IMR-90 (cell line): Measurements from ENCODE around the gene CKB. TPM values are rescaled to one million over a fixed set of nuclear protein-coding genes. Genes with fewer than 3 reads are reported as not detected.

Experiments used
- ATAC-seq: fragments of 200-7000 bp; cut with Tn5 transposase; 2 replicates; pipeline ENCODE4 v1.9.1; 2020; ENCODE audit warnings: low read depth, mild to moderate bottlenecking, moderate library complexity
- BruUV-seq: library from RNA; stranded (reverse); fragments of 400-500 nt; replicated peaks from 2 replicates; lab custom pipeline; 2021; lab: Mats Ljungman, UMichigan
- CTCF ChIA-PET: fragments of 300-600 bp; formaldehyde crosslinking; extraction: SDS; loops from one replicate; lab custom pipeline; 2021; ENCODE audit warnings: antibody characterized with exemption; lab: Yijun Ruan, JAX
- POLR2A ChIA-PET: fragments of 300-600 bp; sonication (Branson Sonifier 250); formaldehyde crosslinking; loops from one replicate; lab custom pipeline; 2022; ENCODE audit warnings: antibody characterized with exemption; ENCODE audit not compliant: unreplicated experiment; lab: Charles Lee
- DNase-seq: peaks from one replicate; pipeline ENCODE4 v3.0.0; 2013
- H2AFZ ChIP-seq: replicated peaks from 2 replicates; pipeline ENCODE3; 2013; ENCODE audit warnings: low read length, mild to moderate bottlenecking; ENCODE audit not compliant: poor library complexity
- H2AK5ac ChIP-seq: 2 replicates; pipeline ENCODE4 v1.6.1; 2013; ENCODE audit warnings: low read depth, low read length, inconsistent platforms
- H2AK9ac ChIP-seq: replicated peaks from 2 replicates; pipeline ENCODE3; 2013; ENCODE audit warnings: mild to moderate bottlenecking, low read depth, low read length, moderate library complexity; ENCODE audit not compliant: poor library complexity
- H2BK120ac ChIP-seq: 2 replicates; pipeline ENCODE4 v1.6.1; 2013; ENCODE audit warnings: low read depth, low read length, inconsistent platforms
- H2BK15ac ChIP-seq: 3 replicates; pipeline ENCODE4 v1.6.1; 2013; ENCODE audit warnings: low read depth, low read length, inconsistent platforms
- H2BK20ac ChIP-seq: 2 replicates; pipeline ENCODE4 v1.6.1; 2013; ENCODE audit warnings: low read depth, mild to moderate bottlenecking, inconsistent platforms, low read length, moderate library complexity
- H2BK5ac ChIP-seq: 2 replicates; pipeline ENCODE4 v1.6.1; 2013; ENCODE audit warnings: mild to moderate bottlenecking, low read depth, low read length, inconsistent platforms; ENCODE audit not compliant: poor library complexity, severe bottlenecking
- H3K14ac ChIP-seq: replicated peaks from 2 replicates; pipeline ENCODE4 v1.6.1; 2013; ENCODE audit warnings: low read depth, low read length, inconsistent platforms
- H3K18ac ChIP-seq: 2 replicates; pipeline ENCODE4 v1.6.1; 2013; ENCODE audit warnings: low read depth, low read length, control low read depth
- H3K23ac ChIP-seq: 2 replicates; pipeline ENCODE4 v1.6.1; 2013; ENCODE audit warnings: low read depth, low read length, inconsistent platforms
- H3K27ac ChIP-seq: 2 replicates; pipeline ENCODE4 v1.5.1; 2013; ENCODE audit warnings: mild to moderate bottlenecking, control low read depth, low read length; ENCODE audit not compliant: insufficient read depth
- H3K27me3 ChIP-seq: 2 replicates; pipeline ENCODE4 v1.6.1; 2013; ENCODE audit warnings: low read length; ENCODE audit not compliant: control insufficient read depth, insufficient read depth
- H3K36me3 ChIP-seq: 2 replicates; pipeline ENCODE4 v1.6.1; 2013; ENCODE audit warnings: low read length, mixed read lengths; ENCODE audit not compliant: control insufficient read depth, insufficient read depth
- H3K4ac ChIP-seq: 2 replicates; pipeline ENCODE4 v1.6.1; 2013; ENCODE audit warnings: low read depth, low read length, inconsistent platforms
- H3K4me1 ChIP-seq: 2 replicates; pipeline ENCODE4 v1.6.1; 2013; ENCODE audit warnings: low read length, mixed read lengths; ENCODE audit not compliant: control insufficient read depth, insufficient read depth
- H3K4me2 ChIP-seq: 2 replicates; pipeline ENCODE4 v1.6.1; 2013; ENCODE audit warnings: low read depth, mild to moderate bottlenecking, control low read depth, low read length, moderate library complexity
- H3K4me3 ChIP-seq: 2 replicates; pipeline ENCODE4 v1.5.1; 2013; ENCODE audit warnings: low read depth, mild to moderate bottlenecking, control low read depth, low read length, moderate library complexity; ENCODE audit not compliant: insufficient read depth
- H3K56ac ChIP-seq: 2 replicates; pipeline ENCODE4 v1.6.1; 2013; ENCODE audit warnings: low read length, inconsistent platforms; ENCODE audit not compliant: insufficient read depth; ENCODE audit errors: extremely low read depth
- H3K79me1 ChIP-seq, 2 experiments: 2 replicates each; pipeline ENCODE4 v1.6.1; 2013; ENCODE audit warnings: low read length in 2 of 2, inconsistent platforms in 1 of 2, low read depth in 1 of 2
- H3K9ac ChIP-seq: 2 replicates; pipeline ENCODE4 v1.6.1; 2013; ENCODE audit warnings: low read depth, low read length, control low read depth
- H3K9me1 ChIP-seq: 2 replicates; pipeline ENCODE4 v1.6.1; 2013; ENCODE audit warnings: low read length, inconsistent platforms; ENCODE audit not compliant: insufficient read depth
- H3K9me3 ChIP-seq: 2 replicates; pipeline ENCODE4 v1.6.1; 2013; ENCODE audit warnings: low read length; ENCODE audit not compliant: control insufficient read depth, insufficient read depth
- H4K20me1 ChIP-seq: 2 replicates; pipeline ENCODE4 v1.6.1; 2013; ENCODE audit warnings: low read length, inconsistent platforms; ENCODE audit not compliant: insufficient read depth
- H4K5ac ChIP-seq: 2 replicates; pipeline ENCODE4 v1.6.1; 2013; ENCODE audit warnings: mild to moderate bottlenecking, low read depth, low read length, control low read depth
- H4K8ac ChIP-seq, 2 experiments: 2 replicates each; pipeline ENCODE4 v1.6.1; 2013; ENCODE audit warnings: low read depth in 2 of 2, low read length in 2 of 2, control low read depth in 1 of 2, inconsistent platforms in 1 of 2
- H4K91ac ChIP-seq: 2 replicates; pipeline ENCODE4 v1.6.1; 2013; ENCODE audit warnings: low read depth, low read length, inconsistent platforms; ENCODE audit not compliant: insufficient read depth
- BHLHE40 ChIP-seq: fragments of 150-350 bp; IDR thresholded peaks from 2 replicates; pipeline ENCODE4 v1.6.1; 2016; ENCODE audit warnings: mild to moderate bottlenecking, low read depth, low read length
- CHD1 ChIP-seq: IDR thresholded peaks from 2 replicates; pipeline ENCODE4 v1.6.1; 2012; ENCODE audit warnings: low read depth, low read length, improper control_type of control experiment
- CTCF ChIP-seq: conservative IDR thresholded peaks from 2 replicates; pipeline ENCODE4 v1.5.1; 2012; ENCODE audit warnings: mild to moderate bottlenecking, low read depth, low read length, improper control_type of control experiment
- ELK1 ChIP-seq: fragments of 150-350 bp; IDR thresholded peaks from 2 replicates; pipeline ENCODE4 v1.6.1; 2016; ENCODE audit warnings: low read depth, mild to moderate bottlenecking, low read length, moderate library complexity, borderline replicate concordance
- FOS ChIP-seq: fragments of 150-350 bp; IDR thresholded peaks from 2 replicates; pipeline ENCODE4 v1.6.1; 2016; ENCODE audit warnings: low read depth, low read length
- MAFK ChIP-seq: IDR thresholded peaks from 2 replicates; pipeline ENCODE4 v1.6.1; 2012; ENCODE audit warnings: low read depth, low read length, improper control_type of control experiment
- MAZ ChIP-seq: IDR thresholded peaks from 2 replicates; pipeline ENCODE4 v1.6.1; 2012; ENCODE audit warnings: low read depth, mild to moderate bottlenecking, low read length, improper control_type of control experiment, moderate library complexity, borderline replicate concordance
- MXI1 ChIP-seq: IDR thresholded peaks from 2 replicates; pipeline ENCODE4 v1.6.1; 2012; ENCODE audit warnings: low read depth, mild to moderate bottlenecking, low read length, moderate library complexity, borderline replicate concordance
- NFE2L2 ChIP-seq: fragments of 150-350 bp; IDR thresholded peaks from 2 replicates; pipeline ENCODE4 v1.6.1; 2016; ENCODE audit warnings: low read depth, mild to moderate bottlenecking, low read length
- POLR2A ChIP-seq: IDR thresholded peaks from 2 replicates; pipeline ENCODE4 v1.6.1; 2012; ENCODE audit warnings: mild to moderate bottlenecking, low read depth, low read length
- RFX5 ChIP-seq: IDR thresholded peaks from 2 replicates; pipeline ENCODE4 v1.8.0; 2012; ENCODE audit warnings: low read depth, mild to moderate bottlenecking, low read length, moderate library complexity
- SMC3 ChIP-seq: fragments of 150-350 bp; IDR thresholded peaks from 2 replicates; pipeline ENCODE4 v1.6.1; 2016; ENCODE audit warnings: low read depth, mild to moderate bottlenecking, antibody characterized with exemption, low read length, moderate library complexity
- USF2 ChIP-seq: fragments of 150-350 bp; IDR thresholded peaks from 2 replicates; pipeline ENCODE4 v1.6.1; 2017; ENCODE audit warnings: mild to moderate bottlenecking, antibody characterized with exemption, low read length, low read depth
- WGBS, 2 experiments: methylation state at CpG; one replicate each; pipeline versions ENCODE4 v1.1.5 to v1.1.7; 2013; ENCODE audit warnings: missing lambda C conversion rate in 2 of 2; ENCODE audit not compliant: insufficient read length in 1 of 2; ENCODE audit errors: extremely low coverage in 2 of 2; 5-methylcytosine and 5-hydroxymethylcytosine counted together
- dilution Hi-C: fragments of 300-500 bp; cut with HindIII; formaldehyde crosslinking; loops from one replicate; pipeline ENCODE4 v1.14.3; 2018; ENCODE audit warnings: low sequenced_read_pairs; ENCODE audit not compliant: unreplicated experiment
- in situ Hi-C: fragments of 300-500 bp; cut with MboI; formaldehyde crosslinking; loops from 3 replicates; pipeline ENCODE4 v1.14.3; 2019; ENCODE audit warnings: low sequenced_read_pairs, inconsistent platforms, mixed read lengths
- intact Hi-C: fragments of 100-400 bp; cut with micrococcal nuclease; formaldehyde crosslinking; loops from 2 replicates; pipeline ENCODE4 v1.10.0; 2022
- polyA plus RNA-seq, 3 experiments: library from polyadenylated mRNA; depleted of rRNA; stranded (reverse); fragments of >200 nt; gene quantifications; 2 replicates each; pipeline ENCODE4 v1.2.3, GENCODE V29; 2012; ENCODE audit warnings: low replicate concordance in 1 of 3
- total RNA-seq: library from RNA; depleted of rRNA; stranded (reverse); fragments of >200 nt; gene quantifications from 2 replicates; pipeline ENCODE4 v1.2.3, GENCODE V29; 2012

Gene CKB
- total and polyA plus RNA-seq, 2 of the 4 experiments (the other 2 are of a cell fraction), result 17.7 to 82.6 TPM

- Histone ChIP-seq H2BK15ac (no peak overlapping the region), H3K36me3 (no peaks in the 10 kb centered on the region), H3K4me1 (peaks cover 23% of the 10 kb centered on the region), H3K27ac (no peak overlapping the region), H3K9me1 (no peaks in the 10 kb centered on the region), H3K79me1 (no peaks in the 10 kb centered on the region; a peak in 1 of 4 replicates), H3K4me2 (no peak overlapping the region), H3K4ac (peak overlapping the region; percentile 13; the same call in 1 of the 2 replicates), H2AK9ac (peak overlapping the region; percentile 94), H2AFZ (peak overlapping the region; percentile 33), H4K8ac (no peak overlapping the region; a peak in 1 of 4 replicates), H3K9me3 (no peaks in the 10 kb centered on the region), H2BK20ac (no peak overlapping the region), H3K4me3 (no peak overlapping the region), H3K27me3 (no peaks in the 10 kb centered on the region), H3K56ac (no peak overlapping the region), H4K20me1 (peaks cover 8% of the 10 kb centered on the region; the same call in 1 of the 2 replicates), H4K5ac (no peak overlapping the region), H4K91ac (no peak overlapping the region), H3K18ac (no peak overlapping the region), H3K14ac (no peak overlapping the region), H2BK5ac (no peak overlapping the region), H2BK120ac (no peak overlapping the region), H2AK5ac (no peak overlapping the region), H3K23ac (no peak overlapping the region), H3K9ac (no peak overlapping the region)
- ChIA-PET POLR2A (no interaction called here), CTCF (no interaction called here)
- DNase-seq (no peak), ATAC-seq (no peak)
- no TSS peak for BruUV-seq
- TF ChIP-seq NFE2L2, result no peak
- TF ChIP-seq POLR2A, result no peak
- TF ChIP-seq USF2, result no peak
- TF ChIP-seq MAZ, result no peak
- TF ChIP-seq MAFK, result no peak
- no peak for TF ChIP-seq BHLHE40
- TF ChIP-seq ELK1, result no peak
- TF ChIP-seq FOS, result no peak
- no peak for TF ChIP-seq SMC3
- no peak for TF ChIP-seq RFX5
- TF ChIP-seq CHD1, result no peak
- TF ChIP-seq MXI1, result no peak
- TF ChIP-seq CTCF, result no peak
- in situ Hi-C loops, result no loop called here
- WGBS, 2 experiments, result 70% methylated on average over 2 of the region's 10 CpGs; no CpG with 5 or more reads in 1 of the 2 experiments
- dilution Hi-C loops, result no loop called here
- intact Hi-C loops, result no loop called here
Observed at GRCh38 chr14:103543140-103543539, 20.5 kb upstream of the CKB start.
